SK-N-SH treated with all-trans-retinoic acid at 6 μM for 48 hours (cell line): ENCODE data around the gene LIPK.
A peak's percentile ranks its signal among the peaks of the same experiment; 100 is the strongest.

ENCODE experiments used
- ATAC-seq: fragments of 200-7000 bp; cut with Tn5 transposase; 3 replicates; pipeline ENCODE4 v1.9.1; 2020; ENCODE audit warnings: mild to moderate bottlenecking, moderate library complexity
- ARNTL ChIP-seq: fragments of 450-650 bp; formaldehyde crosslinking; IDR thresholded peaks from 2 replicates; pipeline ENCODE4 v1.5.0; 2020; ENCODE audit warnings: low read depth, mild to moderate bottlenecking, moderate library complexity, borderline replicate concordance
- BACH2 ChIP-seq: fragments of 250-450 bp; sonication (Bioruptor Pico); IDR thresholded peaks from 2 replicates; pipeline ENCODE4 v1.9.0; 2021; ENCODE audit warnings: mild to moderate bottlenecking, borderline replicate concordance
- CSDC2 ChIP-seq: fragments of 250-450 bp; sonication (Bioruptor Pico); IDR thresholded peaks from 2 replicates; pipeline ENCODE4 v1.5.0; 2020; ENCODE audit warnings: mild to moderate bottlenecking, moderate library complexity
- ESRRG ChIP-seq: fragments of 250-450 bp; sonication (Bioruptor Pico); IDR thresholded peaks from 2 replicates; pipeline ENCODE4 v1.6.1; 2021; ENCODE audit warnings: mild to moderate bottlenecking
- ISL1 ChIP-seq: fragments of 250-450 bp; sonication (Bioruptor Pico); IDR thresholded peaks from 2 replicates; pipeline ENCODE4 v2.1.2; 2022; ENCODE audit warnings: mild to moderate bottlenecking, moderate library complexity
- OSR1 ChIP-seq: fragments of 250-450 bp; sonication (Bioruptor Pico); IDR thresholded peaks from 2 replicates; pipeline ENCODE4 v1.8.0; 2022; ENCODE audit warnings: moderate library complexity, mild to moderate bottlenecking, inconsistent platforms
- PPARA ChIP-seq: fragments of 250-450 bp; sonication (Bioruptor Pico); IDR thresholded peaks from 2 replicates; pipeline ENCODE4 v1.5.0; 2020; ENCODE audit warnings: mild to moderate bottlenecking, borderline replicate concordance
- RARB ChIP-seq: fragments of 250-450 bp; sonication (Bioruptor Pico); IDR thresholded peaks from 2 replicates; pipeline ENCODE4 v1.8.0; 2021; ENCODE audit warnings: mild to moderate bottlenecking, moderate library complexity
- SNAI2 ChIP-seq: fragments of 250-450 bp; sonication (Bioruptor Pico); IDR thresholded peaks from 2 replicates; pipeline ENCODE4 v1.5.0; 2020; ENCODE audit warnings: mild to moderate bottlenecking, moderate library complexity
- TOX ChIP-seq: fragments of 250-450 bp; sonication (Bioruptor Pico); IDR thresholded peaks from 2 replicates; pipeline ENCODE4 v1.8.0; 2021; ENCODE audit warnings: mild to moderate bottlenecking, moderate library complexity, borderline replicate concordance
- ZC3H10 ChIP-seq: fragments of 250-450 bp; sonication (Bioruptor Pico); IDR thresholded peaks from 2 replicates; pipeline ENCODE4 v1.5.1; 2021; ENCODE audit warnings: mild to moderate bottlenecking, moderate library complexity
- ZFP3 ChIP-seq: fragments of 250-450 bp; sonication (Bioruptor Pico); IDR thresholded peaks from 2 replicates; pipeline ENCODE4 v1.5.0; 2020; ENCODE audit warnings: mild to moderate bottlenecking, moderate library complexity
- ZNF565 ChIP-seq: fragments of 450-650 bp; formaldehyde crosslinking; conservative IDR thresholded peaks from 2 replicates; pipeline ENCODE4 v1.5.0; 2020; ENCODE audit warnings: low read depth, mild to moderate bottlenecking, moderate library complexity
- ZNF70 ChIP-seq: fragments of 450-650 bp; formaldehyde crosslinking; IDR thresholded peaks from 2 replicates; pipeline ENCODE4 v1.5.0; 2020; ENCODE audit warnings: mild to moderate bottlenecking, moderate library complexity
- ZNF8 ChIP-seq: fragments of 450-650 bp; formaldehyde crosslinking; IDR thresholded peaks from 2 replicates; pipeline ENCODE4 v1.5.0; 2020; ENCODE audit warnings: mild to moderate bottlenecking, moderate library complexity
- TF ChIP-seq, protein P1 (sequence below): fragments of 250-450 bp; sonication (Bioruptor Pico); IDR thresholded peaks from 2 replicates; pipeline ENCODE4 v1.5.1; 2021; ENCODE audit warnings: mild to moderate bottlenecking, moderate library complexity
- TF ChIP-seq, protein P2 (sequence below): fragments of 250-450 bp; sonication (Bioruptor Pico); IDR thresholded peaks from 2 replicates; pipeline ENCODE4 v1.8.0; 2021; ENCODE audit warnings: low read depth, mild to moderate bottlenecking, moderate library complexity, borderline replicate concordance
- TF ChIP-seq, protein P3 (sequence below): fragments of 250-450 bp; sonication (Bioruptor Pico); IDR thresholded peaks from 2 replicates; pipeline ENCODE4 v1.8.0; 2020; ENCODE audit warnings: mild to moderate bottlenecking, moderate library complexity, borderline replicate concordance

Gene LIPK

DNA sequence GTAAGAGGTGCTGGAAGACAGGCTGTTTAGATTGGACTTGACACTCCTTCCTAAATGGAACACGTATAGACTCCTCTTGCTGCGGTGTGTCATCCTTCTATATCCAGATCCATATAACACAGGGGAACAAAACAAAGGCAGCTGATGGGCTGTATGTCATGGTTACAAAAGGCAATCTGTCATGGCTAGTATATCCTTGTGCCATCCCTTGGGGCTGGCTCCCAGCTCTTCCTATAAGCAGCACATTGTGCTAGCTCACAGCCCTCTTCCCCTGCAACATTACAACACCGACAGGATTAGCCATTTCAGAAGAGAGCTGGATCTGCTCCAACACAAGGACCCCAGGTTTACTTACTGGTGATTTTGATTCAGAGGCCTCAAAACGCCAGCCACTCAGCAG lies 15.3 kb downstream of the LIPK start:
- no peak for ATAC-seq

DNA sequence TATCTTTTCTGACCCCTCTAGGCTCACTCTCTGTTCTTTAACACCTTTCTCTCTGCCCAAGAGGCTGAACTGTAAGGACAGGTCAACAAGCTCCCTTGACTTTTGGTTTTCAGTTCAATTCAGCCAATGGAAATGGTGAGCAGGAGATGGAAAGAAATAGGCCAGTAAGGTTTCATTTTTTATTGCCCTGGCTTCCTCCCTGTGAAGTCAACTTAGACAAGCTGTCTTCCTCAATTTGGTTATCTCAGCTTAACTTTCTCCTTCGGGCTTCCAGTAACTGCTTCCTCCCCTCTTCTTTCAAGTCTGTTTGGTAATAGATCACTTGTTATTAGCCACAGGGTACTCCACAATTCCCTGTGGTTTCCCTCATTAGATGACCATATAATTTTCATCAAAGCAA lies 19.7 kb downstream of the LIPK start:
- TF ChIP-seq PPARA (CRISPR knock-in tag) (no peak), ESRRG (no peak), ZNF565 (CRISPR knock-in tag) (no peak), ZFP3 (CRISPR knock-in tag) (no peak), ZC3H10 (no peak), RARB (CRISPR knock-in tag) (no peak), OSR1 (CRISPR knock-in tag) (no peak), TOX (no peak), SNAI2 (CRISPR knock-in tag) (no peak)
- TF ChIP-seq, protein P1, sequence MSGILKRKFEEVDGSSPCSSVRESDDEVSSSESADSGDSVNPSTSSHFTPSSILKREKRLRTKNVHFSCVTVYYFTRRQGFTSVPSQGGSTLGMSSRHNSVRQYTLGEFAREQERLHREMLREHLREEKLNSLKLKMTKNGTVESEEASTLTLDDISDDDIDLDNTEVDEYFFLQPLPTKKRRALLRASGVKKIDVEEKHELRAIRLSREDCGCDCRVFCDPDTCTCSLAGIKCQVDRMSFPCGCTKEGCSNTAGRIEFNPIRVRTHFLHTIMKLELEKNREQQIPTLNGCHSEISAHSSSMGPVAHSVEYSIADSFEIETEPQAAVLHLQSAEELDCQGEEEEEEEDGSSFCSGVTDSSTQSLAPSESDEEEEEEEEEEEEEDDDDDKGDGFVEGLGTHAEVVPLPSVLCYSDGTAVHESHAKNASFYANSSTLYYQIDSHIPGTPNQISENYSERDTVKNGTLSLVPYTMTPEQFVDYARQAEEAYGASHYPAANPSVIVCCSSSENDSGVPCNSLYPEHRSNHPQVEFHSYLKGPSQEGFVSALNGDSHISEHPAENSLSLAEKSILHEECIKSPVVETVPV (CRISPR knock-in tag), result no peak
- TF ChIP-seq, protein P2, sequence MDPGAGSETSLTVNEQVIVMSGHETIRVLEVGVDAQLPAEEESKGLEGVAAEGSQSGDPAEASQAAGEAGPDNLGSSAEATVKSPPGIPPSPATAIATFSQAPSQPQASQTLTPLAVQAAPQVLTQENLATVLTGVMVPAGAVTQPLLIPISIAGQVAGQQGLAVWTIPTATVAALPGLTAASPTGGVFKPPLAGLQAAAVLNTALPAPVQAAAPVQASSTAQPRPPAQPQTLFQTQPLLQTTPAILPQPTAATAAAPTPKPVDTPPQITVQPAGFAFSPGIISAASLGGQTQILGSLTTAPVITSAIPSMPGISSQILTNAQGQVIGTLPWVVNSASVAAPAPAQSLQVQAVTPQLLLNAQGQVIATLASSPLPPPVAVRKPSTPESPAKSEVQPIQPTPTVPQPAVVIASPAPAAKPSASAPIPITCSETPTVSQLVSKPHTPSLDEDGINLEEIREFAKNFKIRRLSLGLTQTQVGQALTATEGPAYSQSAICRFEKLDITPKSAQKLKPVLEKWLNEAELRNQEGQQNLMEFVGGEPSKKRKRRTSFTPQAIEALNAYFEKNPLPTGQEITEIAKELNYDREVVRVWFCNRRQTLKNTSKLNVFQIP (CRISPR knock-in tag), result no peak
- no peak for ATAC-seq

More for the DNA sequence above, 15.3 kb downstream of the LIPK start:
- TF ChIP-seq ESRRG (no peak), RARB (CRISPR knock-in tag) (no peak)

- TF ChIP-seq CSDC2 (CRISPR knock-in tag) (no peak), ZNF565 (CRISPR knock-in tag) (no peak), ZNF70 (CRISPR knock-in tag) (no peak), ESRRG (no peak)
- TF ChIP-seq, all 23 proteins: peak for 0
- peak; percentile 38; the same call in 2 of the 3 replicates for ATAC-seq
These were observed 22.2 kb downstream of the LIPK start for GRCh38 chr10:88728107-88728763.

DNA sequence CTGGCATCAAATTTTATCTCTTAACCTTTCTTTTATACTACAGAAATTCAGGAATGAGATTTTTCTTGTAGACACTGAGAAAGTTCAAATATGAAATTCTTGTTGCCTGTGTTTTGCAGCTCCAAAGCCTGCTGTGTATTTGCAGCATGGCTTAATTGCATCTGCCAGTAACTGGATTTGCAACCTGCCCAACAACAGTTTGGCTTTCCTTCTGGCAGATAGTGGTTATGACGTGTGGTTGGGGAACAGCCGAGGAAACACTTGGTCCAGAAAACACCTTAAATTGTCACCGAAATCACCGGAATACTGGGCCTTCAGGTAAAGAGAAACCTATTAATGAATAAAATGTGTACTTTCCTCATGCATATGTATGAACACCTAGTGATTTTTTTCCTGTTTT lies 24.8 kb downstream of the LIPK start:
- TF ChIP-seq, protein P2 (CRISPR knock-in tag), result no peak
- TF ChIP-seq ESRRG (no peak), ZNF565 (CRISPR knock-in tag) (no peak), ZNF8 (no peak), SNAI2 (CRISPR knock-in tag) (no peak), TOX (no peak), ISL1 (CRISPR knock-in tag) (no peak), ZC3H10 (no peak)
- TF ChIP-seq, protein P1 (CRISPR knock-in tag), result no peak
- TF ChIP-seq, protein P3, sequence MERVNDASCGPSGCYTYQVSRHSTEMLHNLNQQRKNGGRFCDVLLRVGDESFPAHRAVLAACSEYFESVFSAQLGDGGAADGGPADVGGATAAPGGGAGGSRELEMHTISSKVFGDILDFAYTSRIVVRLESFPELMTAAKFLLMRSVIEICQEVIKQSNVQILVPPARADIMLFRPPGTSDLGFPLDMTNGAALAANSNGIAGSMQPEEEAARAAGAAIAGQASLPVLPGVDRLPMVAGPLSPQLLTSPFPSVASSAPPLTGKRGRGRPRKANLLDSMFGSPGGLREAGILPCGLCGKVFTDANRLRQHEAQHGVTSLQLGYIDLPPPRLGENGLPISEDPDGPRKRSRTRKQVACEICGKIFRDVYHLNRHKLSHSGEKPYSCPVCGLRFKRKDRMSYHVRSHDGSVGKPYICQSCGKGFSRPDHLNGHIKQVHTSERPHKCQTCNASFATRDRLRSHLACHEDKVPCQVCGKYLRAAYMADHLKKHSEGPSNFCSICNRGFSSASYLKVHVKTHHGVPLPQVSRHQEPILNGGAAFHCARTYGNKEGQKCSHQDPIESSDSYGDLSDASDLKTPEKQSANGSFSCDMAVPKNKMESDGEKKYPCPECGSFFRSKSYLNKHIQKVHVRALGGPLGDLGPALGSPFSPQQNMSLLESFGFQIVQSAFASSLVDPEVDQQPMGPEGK (CRISPR knock-in tag), result no peak
- no peak for ATAC-seq

GRCh38 chr10:88731296-88731695 lies 25.2 kb downstream of the LIPK start:
- ATAC-seq, result no peak
- TF ChIP-seq, protein P1 (CRISPR knock-in tag), result no peak
- TF ChIP-seq, protein P3 (CRISPR knock-in tag), result no peak
- TF ChIP-seq BACH2, result no peak
- TF ChIP-seq OSR1 (CRISPR knock-in tag), result no peak
- no peak for TF ChIP-seq ZNF8
- no peak for TF ChIP-seq ZNF70 (CRISPR knock-in tag)
- TF ChIP-seq SNAI2 (CRISPR knock-in tag), result no peak
- TF ChIP-seq ESRRG, result no peak
- TF ChIP-seq ZC3H10, result no peak
- TF ChIP-seq ARNTL (CRISPR knock-in tag), result no peak
- no peak for TF ChIP-seq ISL1 (CRISPR knock-in tag)
